Measurements from ENCODE around the gene YIPF7.

Gene YIPF7

GRCh38 chr4:44580231-44580630 is 71.2 kb downstream of the YIPF7 start:
- H3K23ac ChIP-seq (ENCODE audit: low read length), result no peak overlapping the region
- no peaks in the 10 kb centered on the region for H3K27me3 ChIP-seq (ENCODE audit: insufficient read depth, low read length)
- H4K8ac ChIP-seq (ENCODE audit: low read depth, low read length), result no peak overlapping the region
- no peak overlapping the region for H3K4me2 ChIP-seq (ENCODE audit: low read length)
- no peak overlapping the region for H3K9ac ChIP-seq (ENCODE audit: low read length)
- no peaks in the 10 kb centered on the region for H3K79me1 ChIP-seq (ENCODE audit: low read length)
- H3K79me2 ChIP-seq (ENCODE audit: control insufficient read depth, insufficient read depth, low read length, poor library complexity), result no peaks in the 10 kb centered on the region
- no peak overlapping the region for H2BK12ac ChIP-seq (ENCODE audit: low read length)
- H3K4me3 ChIP-seq (ENCODE audit: low read depth, low read length), result no peak overlapping the region
- no peaks in the 10 kb centered on the region for H3K36me3 ChIP-seq (ENCODE audit: control insufficient read depth in 1 of 2, insufficient read depth in 2 of 2, low read length in 2 of 2)
- no peak for DNase-seq
- no peak overlapping the region for H4K91ac ChIP-seq (ENCODE audit: low read depth, low read length)
- no peak overlapping the region for H3K14ac ChIP-seq (ENCODE audit: low read length)
- no peak overlapping the region for H3K27ac ChIP-seq (ENCODE audit: low read depth, low read length)
- H2AK5ac ChIP-seq (ENCODE audit: low read length), result no peak overlapping the region
- H2AFZ ChIP-seq (ENCODE audit: insufficient read depth, low read length, poor library complexity), result no peak overlapping the region
- H4K12ac ChIP-seq (ENCODE audit: low read depth, low read length), result no peak overlapping the region
- H3K9me3 ChIP-seq (ENCODE audit: insufficient read depth, low read depth, low read length), result no peaks in the 10 kb centered on the region
- H3K4ac ChIP-seq (ENCODE audit: low read depth, low read length), result no peak overlapping the region
- no peaks in the 10 kb centered on the region for H3K4me1 ChIP-seq (ENCODE audit: control insufficient read depth in 1 of 2, insufficient read depth in 2 of 2, low read length in 2 of 2)
- no peak overlapping the region for H2BK120ac ChIP-seq (ENCODE audit: insufficient read depth, low read length, poor library complexity)
- H3K18ac ChIP-seq (ENCODE audit: low read length), result no peak overlapping the region
- no peak overlapping the region for H2BK5ac ChIP-seq (ENCODE audit: low read depth, low read length, poor library complexity)

- no peak overlapping the region for H2AK5ac ChIP-seq (ENCODE audit: low read length)
- H3K79me1 ChIP-seq (ENCODE audit: low read length), result no peaks in the 10 kb centered on the region
- H3K36me3 ChIP-seq (ENCODE audit: control insufficient read depth in 1 of 2, insufficient read depth in 2 of 2, low read length in 2 of 2), result no peaks in the 10 kb centered on the region
- H3K23ac ChIP-seq (ENCODE audit: low read length), result no peak overlapping the region
- no peak overlapping the region for H2BK12ac ChIP-seq (ENCODE audit: low read length)
- no peaks in the 10 kb centered on the region for H3K79me2 ChIP-seq (ENCODE audit: control insufficient read depth, insufficient read depth, low read length, poor library complexity)
- H3K18ac ChIP-seq (ENCODE audit: low read length), result no peak overlapping the region
- H4K91ac ChIP-seq (ENCODE audit: low read depth, low read length), result no peak overlapping the region
- H3K27ac ChIP-seq (ENCODE audit: low read depth, low read length), result no peak overlapping the region
- no peak overlapping the region for H4K8ac ChIP-seq (ENCODE audit: low read depth, low read length)
- no peak overlapping the region for H3K4me3 ChIP-seq (ENCODE audit: low read depth, low read length)
- WGBS (ENCODE audit: extremely low coverage, insufficient coverage, insufficient read length), result no CpG with 5 or more reads among the region's 1 CpG
- DNase-seq, result no peak
- H2AFZ ChIP-seq (ENCODE audit: insufficient read depth, low read length, poor library complexity), result no peak overlapping the region
- no peaks in the 10 kb centered on the region for H3K4me1 ChIP-seq (ENCODE audit: control insufficient read depth in 1 of 2, insufficient read depth in 2 of 2, low read length in 2 of 2)
- no peak overlapping the region for H2BK120ac ChIP-seq (ENCODE audit: insufficient read depth, low read length, poor library complexity)
- no peak overlapping the region for H2BK5ac ChIP-seq (ENCODE audit: low read depth, low read length, poor library complexity)
- no peaks in the 10 kb centered on the region for H3K27me3 ChIP-seq (ENCODE audit: insufficient read depth, low read length)
- no peak overlapping the region for H3K4me2 ChIP-seq (ENCODE audit: low read length)
- H4K12ac ChIP-seq (ENCODE audit: low read depth, low read length), result no peak overlapping the region
- no peak overlapping the region for H3K14ac ChIP-seq (ENCODE audit: low read length)
- H3K9me3 ChIP-seq (ENCODE audit: insufficient read depth, low read depth, low read length), result no peaks in the 10 kb centered on the region
- no peak overlapping the region for H3K4ac ChIP-seq (ENCODE audit: low read depth, low read length)
- no peak overlapping the region for H3K9ac ChIP-seq (ENCODE audit: low read length)
Measured at GRCh38 chr4:44578954-44579353, 72.5 kb downstream of the YIPF7 start.

Measured in trophoblast cell (in vitro differentiated cells and primary cell).